G401 (cell line): Measurements from ENCODE around the gene TPP2. TPM values are rescaled to one million over a fixed set of nuclear protein-coding genes. Genes with fewer than 3 reads are reported as not detected.

ENCODE experiments used
- DNase-seq: peaks from one replicate; pipeline ENCODE4 v3.0.0-alpha.2; 2015; ENCODE audit warnings: low spot score
- in situ Hi-C: cut with HindIII; loops from 2 replicates; pipeline ENCODE4 v1.10.0; 2016; ENCODE audit warnings: low sequenced_read_pairs, mixed read lengths
- total RNA-seq: library from RNA; depleted of rRNA; stranded (reverse); fragments of >200 nt; shearing (Covaris generic); gene quantifications from 2 replicates; pipeline ENCODE4 v1.2.3, GENCODE V29; 2014

TPP2 gene
- total RNA-seq, 1 experiment from 2014 or later = 64.0 TPM

DNA sequence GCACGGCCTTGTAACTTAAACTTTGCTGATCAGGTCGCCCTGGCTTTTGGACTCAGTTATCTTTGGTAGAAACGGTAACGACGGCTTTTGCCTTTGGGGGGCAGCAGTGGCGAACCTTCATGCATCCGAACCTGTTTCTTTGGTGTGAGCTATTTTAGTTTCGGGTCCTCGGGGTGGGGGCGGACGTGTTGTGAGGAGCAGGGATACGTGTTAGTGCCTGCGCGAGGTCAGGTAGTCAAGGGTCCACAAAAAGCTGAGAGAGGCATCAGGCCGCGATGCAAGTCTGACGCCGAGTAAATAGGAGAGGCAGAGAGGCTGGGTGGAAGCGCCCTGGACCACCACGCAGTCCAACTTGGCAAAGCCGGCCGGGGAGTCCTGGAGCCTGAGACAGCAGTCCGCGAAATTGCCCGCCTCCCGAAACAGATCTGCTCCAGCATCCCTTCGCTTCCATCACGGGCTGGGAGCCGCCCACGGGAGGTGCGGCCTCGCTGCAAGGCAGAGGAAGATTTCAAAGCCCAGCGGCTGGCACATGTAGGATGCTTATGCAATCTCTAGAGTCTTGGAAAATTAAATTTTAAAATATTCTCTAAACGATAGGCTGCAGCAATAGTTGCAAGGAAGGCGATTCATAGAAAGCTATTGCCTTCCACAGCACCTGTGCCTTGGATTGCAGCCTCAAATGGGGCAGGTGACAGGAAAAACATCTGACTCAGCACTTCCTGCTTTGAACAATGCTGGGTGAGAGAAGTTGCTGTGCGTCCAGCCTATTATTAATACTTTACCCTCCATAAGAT is 4.6 kb upstream of the TPP2 start:
- peak; percentile 95 for DNase-seq
- in situ Hi-C loops = no loop called here

DNA sequence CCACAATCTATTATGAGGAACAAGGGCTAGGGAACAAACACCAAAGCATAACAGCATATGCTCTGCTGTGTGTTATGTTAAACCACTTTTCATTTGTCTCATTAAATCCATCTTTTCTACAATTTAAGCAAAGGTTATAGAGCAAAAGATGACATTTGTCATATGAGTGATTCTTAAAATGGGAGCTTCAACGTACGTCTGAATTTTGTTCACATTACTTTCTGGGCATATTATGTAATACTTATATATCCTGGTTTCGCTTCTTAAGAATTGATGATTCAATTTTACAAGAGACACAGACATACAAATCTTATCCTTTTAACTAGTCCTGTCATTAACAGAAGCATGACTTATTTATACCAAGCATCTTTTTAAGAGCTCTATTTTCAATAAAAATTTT is 3.3 kb upstream of the TPP2 start:
- no peak for DNase-seq
- in situ Hi-C loops = no loop called here

DNA sequence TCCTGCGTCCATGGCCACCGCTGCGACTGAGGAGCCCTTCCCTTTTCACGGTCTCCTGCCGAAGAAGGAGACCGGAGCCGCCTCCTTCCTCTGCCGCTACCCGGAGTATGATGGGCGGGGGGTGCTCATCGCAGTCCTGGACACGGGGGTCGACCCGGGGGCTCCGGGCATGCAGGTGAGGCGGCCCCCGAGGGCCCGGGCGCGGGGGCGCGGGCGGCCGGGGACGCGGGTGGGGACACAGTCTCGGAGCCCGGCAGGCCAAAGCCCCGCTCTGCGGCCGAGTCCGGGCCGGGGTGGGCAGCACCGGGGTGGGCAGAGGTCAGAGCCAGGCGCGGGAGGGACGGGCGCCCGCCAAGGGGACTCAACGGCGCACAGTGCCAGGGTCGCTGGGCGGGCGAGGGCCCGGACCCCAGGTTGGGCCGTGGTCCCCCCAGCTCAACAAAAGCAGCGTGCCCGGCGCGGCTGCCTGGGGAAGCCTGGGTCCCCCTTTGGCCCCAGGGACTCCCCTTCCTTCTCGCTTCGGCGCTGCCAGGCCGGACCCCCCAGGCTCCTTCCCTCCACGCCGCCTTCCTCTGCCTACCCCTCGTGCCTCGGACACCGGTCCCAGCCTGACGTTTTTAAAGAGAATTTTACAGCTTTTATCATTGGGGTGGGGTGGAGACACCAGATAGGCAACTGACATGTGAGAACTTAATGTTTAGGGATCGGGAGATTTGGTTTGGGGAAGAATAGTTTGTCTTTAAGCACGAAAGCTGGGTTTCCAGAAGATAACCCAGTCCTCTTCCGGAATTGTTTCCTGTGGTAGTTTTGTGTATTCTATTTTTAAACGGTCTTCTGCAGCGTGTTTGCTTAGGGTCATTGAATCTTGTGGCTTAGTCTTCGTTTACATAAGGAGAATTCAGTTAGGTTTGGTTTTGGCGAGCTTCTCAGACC is 509 bp downstream of the TPP2 start:
- in situ Hi-C loops = no loop called here
- peak; percentile 31 for DNase-seq

DNA sequence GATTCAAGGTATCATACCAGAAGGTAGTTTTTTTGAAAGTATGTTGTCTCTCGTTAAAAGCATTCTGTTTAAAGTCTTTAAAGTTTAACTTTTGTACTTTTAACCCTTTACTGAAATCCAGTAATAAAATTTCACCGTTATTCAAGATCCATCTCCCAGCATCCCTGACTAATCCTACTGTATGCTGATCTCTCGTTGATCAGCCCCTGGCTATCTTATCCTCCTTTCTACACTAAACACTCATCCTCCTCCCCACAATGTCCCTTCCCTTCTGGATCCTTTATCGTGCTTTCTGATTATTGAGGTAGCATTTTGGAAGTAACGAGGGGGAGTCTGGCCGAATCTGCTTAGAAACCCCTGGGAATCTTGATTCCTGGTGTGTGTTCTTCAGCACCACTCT is 1.3 kb downstream of the TPP2 start:
- in situ Hi-C loops = no loop called here
- DNase-seq = peak; percentile 25

DNA sequence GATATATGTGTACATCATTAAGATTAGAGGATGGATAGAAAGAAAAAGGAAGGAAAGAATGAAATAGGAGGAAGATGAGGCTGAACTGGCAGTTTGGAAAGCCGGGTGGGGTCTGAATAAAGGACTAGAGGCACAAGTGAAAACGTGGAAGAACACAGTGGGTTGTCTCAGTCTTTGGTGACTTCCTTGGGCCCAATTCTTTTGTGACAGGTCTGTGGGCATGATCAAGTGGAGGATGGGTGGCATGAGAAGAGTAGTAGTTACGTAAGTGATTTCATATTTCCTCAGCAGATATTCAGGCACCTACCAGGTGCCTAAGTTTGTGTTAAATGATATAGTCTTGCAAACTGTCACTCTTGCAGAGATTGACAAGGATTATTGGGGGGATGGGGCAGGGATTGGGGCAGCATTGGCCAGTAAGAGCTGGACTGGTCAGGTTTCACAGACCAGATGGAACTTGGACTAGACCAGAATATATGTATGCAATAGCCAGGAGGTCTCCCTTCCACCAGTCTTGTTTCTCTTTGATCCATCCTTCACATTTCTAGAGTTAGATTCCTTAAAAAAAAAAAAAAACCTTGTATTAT is 2.7 kb downstream of the TPP2 start:
- in situ Hi-C loops = no loop called here
- DNase-seq = no peak

DNA sequence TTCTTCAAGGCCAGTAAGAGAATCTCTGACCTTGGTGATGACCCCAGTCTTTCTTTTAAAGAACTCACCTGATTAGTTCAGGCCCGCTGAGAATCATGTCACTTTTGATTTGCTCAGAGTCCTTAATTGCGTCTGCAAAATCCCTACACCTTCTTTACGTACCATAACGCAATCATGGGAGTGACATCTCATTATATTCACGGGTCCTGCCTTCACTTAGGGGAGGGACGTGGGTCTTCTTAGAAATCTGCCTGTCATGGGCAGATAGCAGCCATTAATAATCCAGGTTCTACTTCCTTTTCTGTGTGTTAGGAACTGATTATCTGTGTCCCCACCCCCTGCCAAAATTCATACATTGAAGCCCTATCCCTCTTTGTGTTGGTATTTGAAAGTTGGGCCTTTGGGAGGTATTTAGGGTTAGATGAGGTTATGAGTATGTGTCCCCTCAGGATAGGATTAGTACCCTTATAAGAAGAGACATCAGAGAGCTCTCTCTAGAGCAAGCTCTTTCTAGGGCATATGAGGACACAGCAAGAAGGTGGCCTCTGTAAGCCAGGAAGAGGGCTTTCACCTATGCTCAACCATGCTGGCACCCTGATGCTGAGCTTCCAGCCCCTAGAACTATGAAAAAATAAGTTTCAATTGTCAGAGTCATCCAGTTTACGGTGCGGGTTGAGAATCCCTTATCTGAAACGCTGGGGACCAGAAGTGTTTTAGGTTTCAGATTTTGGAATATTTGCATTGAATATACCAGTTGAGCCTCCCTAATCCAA is 9.9 kb downstream of the TPP2 start:
- no peak for DNase-seq
- in situ Hi-C loops = no loop called here

DNA sequence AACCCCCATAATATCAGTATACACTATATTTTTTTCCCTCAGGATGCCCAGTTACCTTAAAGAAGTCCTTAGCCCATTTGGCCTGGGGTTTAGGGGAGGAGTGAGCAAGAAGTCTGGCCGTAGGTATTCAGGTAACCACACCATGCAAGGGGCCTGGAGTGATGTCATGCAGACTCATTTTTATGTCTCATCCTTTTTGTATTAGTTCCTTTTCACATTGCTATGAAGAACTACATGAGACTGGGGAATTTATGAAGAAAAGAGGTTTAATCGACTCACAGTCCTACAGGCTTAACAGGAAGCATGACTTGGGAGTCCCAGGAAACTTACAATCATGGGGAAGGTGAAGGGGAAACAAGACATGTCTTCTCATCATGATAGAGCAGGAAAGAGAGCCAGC is 12.2 kb downstream of the TPP2 start:
- no peak for DNase-seq
- in situ Hi-C loops = no loop called here

DNA sequence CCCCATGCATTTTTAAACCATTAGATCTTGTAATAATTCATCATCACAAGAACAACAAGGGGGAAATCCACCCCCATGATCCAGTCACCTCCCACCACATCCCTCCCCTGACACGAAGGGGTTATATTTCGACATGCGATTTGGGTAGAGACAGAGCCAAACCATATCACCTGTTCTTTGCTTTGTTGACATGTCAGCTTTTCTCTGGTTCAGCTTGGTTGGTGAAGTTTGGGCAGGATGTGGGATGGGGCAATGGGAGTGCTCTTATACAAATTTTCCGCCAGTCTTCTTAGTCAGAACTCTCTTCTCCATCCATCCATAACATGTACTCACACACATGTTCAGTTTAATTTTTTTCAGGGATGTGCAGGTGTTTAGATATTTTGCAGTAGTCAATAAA is 12.9 kb downstream of the TPP2 start:
- no peak for DNase-seq
- in situ Hi-C loops = no loop called here

DNA sequence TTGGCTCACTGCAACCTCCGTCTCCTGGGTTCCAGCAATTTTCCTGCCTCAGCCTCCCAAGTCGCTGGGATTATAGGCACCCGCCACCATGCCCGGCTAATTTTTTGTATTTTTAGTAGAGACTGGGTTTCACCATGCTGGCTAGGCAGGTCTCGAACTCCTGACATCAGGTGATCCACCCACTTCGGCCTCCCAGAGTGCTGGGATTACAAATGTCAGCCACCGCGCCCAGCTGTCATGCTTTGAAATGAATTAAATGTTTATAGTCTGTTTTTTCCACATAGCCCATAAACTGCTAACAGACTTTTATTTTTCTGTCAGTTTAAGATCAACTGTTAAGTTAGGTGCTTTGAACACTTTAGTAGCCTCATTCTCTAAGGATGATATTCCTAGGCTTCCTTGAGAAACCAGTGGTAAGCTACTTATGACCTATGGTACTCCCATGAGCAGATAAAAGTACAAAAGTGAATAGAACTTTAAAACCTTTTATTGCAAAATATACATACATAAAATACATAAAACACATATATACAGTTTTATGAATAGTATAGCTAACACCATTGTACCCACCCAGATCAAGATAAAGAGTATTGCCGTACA is 13.6 kb downstream of the TPP2 start:
- in situ Hi-C loops = no loop called here
- DNase-seq = no peak

DNA sequence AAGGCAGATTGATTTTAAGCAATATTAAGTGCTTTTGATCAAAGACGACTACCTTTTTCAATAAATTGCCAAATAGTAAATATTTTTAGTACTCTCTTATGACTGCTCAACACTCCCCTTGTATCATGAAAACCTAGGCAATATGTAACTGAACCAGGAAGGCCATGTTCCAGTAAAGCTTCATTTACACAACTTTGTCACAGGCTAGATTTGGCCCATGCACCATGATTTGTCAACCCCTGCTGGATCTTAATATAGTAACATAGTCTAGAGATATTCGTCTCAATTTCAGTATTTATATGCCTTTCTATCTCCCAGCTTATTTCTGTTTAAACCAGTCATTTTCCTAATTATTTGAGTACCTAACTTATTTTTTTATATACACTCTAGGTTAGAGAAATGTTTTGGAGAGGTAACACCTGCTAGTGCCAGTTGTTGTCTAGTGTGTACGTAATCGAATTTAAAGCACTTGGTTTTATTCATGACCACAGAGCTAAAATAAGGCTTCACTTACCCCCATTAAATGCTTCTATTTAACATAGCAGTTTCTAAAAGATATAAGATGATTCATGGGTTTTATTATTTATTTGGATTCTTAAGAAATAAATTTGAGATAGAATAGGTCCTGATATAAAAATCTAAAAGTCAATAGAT is 21.0 kb downstream of the TPP2 start:
- in situ Hi-C loops = no loop called here
- DNase-seq = no peak

DNA sequence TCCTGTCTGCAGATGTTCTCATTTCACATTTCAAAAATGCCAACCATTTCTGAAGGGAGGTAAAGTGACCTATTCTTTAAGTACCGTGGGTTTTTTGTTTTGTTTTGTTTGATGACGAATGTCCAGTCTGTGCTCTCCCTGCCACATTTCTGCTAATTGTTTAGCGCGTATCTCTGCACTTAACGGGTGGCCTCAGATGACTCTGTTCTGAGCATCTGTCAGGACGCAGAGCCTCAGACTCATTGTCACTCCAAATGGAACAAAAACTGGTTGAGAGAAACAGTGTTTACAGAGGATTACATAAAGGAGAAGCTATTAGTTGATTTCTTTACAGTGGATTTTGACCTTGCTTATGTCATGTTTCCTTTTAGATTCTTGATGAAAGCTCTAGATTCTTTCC is 23.7 kb downstream of the TPP2 start:
- no peak for DNase-seq
- in situ Hi-C loops = no loop called here

DNA sequence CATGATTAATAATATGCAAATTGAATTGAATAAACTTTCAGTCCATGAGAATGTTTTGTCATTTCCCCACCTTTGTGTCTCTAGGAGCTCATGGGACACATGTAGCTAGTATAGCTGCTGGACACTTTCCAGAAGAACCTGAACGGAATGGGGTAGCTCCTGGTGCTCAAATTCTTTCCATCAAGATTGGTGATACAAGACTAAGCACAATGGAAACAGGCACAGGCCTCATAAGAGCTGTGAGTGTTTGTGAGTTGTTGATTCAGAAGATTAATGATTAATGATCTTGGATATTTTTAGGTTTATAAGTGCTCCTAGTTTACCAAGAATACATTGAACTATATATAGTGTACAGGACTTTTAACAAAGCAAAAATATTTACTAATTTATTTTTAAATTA is 30.1 kb downstream of the TPP2 start:
- in situ Hi-C loops = no loop called here
- no peak for DNase-seq

DNA sequence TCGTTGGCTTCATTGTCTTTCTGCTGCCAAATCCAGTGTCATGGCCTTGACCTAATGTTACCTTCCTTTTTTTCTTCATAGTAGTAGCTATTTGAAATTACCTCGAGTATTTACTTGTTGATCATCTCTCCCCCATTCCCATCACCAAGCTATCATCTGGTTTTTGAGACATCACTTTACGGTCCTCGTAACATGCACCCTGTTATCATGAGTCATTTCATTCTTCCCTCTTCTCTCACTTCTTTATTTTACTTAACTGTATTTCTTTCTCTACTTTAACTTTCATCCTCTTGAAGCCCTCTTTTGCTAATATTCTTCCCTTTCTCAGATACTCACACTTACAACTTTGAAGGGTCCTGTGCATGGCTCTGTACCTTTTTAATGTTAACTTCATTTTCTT is 31.8 kb downstream of the TPP2 start:
- no peak for DNase-seq

DNA sequence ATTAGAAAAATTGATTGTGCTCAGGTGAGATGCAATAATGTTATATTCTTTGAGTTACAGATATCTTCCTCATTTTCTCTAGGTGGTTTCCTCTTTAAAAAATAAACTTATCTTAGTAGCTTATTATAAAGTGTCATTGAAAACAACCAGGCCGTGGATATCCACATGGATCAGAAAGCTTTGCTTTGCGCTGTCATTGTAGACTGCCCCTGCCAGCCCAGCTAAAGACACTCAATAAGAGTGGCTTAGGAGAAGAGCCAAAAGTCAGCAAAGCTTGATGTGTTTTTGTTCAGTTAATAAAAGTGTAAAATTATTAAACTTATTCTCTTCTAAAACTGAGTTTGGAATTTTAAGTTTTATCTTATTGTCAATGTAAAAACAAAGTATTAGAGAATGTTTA is 34.4 kb downstream of the TPP2 start:
- in situ Hi-C loops = no loop called here
- no peak for DNase-seq

More for the DNA sequence above, 31.8 kb downstream of the TPP2 start:
- in situ Hi-C loops = no loop called here

DNA sequence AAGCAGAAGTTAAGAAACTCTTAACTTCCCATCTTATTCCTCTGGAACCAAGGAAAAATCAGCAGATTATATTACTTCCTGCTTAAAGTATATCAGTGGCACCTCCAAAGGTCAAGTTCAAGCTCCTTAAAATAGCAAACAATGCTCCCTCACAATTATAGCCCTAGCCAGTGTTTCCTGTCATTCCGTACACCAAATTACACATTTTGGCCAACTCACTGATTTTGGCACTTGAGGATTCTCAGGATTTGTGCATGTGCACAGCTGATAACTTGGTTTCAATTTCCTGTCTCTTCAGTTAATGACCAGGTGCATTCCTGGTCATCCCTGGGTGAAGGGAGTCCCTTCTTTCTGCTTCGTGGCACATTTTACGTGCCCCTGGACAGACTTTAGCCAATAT is 42.0 kb downstream of the TPP2 start:
- DNase-seq = no peak
- in situ Hi-C loops = no loop called here

DNA sequence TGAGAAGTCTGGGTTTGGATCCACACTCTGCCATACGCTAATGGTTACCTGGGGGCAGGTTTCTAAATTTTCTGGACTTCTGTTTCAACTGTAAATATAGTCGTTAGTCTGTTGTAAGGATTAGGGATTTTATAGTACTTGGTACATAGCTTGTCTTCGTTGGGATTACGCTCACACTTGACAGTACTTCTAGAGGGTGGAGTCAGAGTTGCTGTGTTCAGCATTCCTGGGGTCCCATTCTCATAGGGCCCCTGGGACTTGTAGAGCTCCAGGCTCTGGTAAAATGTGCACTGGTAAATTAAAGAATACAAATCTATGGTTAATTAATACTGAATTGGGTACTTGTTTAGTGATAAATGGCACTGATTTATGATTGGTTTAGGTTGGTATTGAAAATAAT is 45.2 kb downstream of the TPP2 start:
- no peak for DNase-seq
- in situ Hi-C loops = no loop called here

DNA sequence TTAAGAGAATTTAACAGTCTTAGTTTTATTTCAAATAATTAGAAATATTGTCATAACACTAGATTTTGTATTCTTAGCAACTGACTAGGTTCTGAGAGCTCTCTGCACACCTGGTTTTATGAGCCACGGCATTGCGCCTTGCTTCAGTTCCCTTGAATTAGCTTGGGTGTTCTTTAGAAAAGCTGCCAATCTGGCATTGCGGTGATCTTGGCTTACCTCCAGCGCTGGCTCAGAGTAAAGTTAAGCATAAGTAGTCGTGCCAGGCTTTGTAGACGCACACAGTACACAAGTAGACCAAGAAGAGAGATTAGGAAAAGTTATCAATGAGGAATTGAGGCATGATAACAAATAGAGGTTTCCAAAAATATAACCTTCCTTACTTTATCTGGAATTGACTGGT is 45.7 kb downstream of the TPP2 start:
- peak; percentile 81 for DNase-seq
- in situ Hi-C loops = no loop called here

DNA sequence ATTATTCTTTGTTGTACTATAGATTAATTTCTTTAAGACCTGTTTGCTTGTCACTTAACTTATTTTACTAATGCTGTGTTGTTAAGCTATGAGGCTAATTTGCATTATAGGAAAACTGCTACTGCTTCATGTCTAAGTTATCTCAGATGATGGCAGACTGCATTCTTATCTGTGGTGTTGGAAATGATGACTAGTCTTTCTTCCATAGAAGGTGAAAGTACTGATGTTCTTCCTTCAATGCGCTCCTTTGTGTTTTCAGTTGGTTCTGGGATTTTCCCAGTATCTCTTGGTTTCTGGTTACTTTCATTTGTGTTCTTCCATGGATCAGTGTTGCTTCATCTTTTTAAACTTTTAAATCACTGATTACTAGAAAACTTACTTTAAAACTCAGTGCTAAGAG is 46.9 kb downstream of the TPP2 start:
- in situ Hi-C loops = no loop called here
- DNase-seq = no peak

DNA sequence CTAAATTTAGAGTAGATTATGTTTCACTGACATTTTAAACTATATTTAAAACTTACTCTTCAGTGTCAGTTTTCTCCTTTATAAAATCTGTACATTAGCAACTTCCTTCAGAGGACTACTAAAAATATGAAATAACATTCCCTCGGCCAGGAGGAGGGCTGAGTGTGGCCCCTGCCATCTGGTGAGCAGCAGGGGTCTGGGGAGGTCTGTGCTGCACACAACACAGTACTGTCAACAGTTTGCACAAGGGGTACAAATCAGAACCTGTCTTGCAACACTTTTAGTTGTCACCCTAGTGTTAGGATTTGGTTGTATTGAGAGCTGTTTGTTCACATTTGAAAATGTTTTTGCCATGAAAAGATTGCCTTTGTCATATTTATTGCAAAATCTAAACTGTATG is 48.9 kb downstream of the TPP2 start:
- in situ Hi-C loops = no loop called here
- DNase-seq = peak; percentile 63
